Measurements from ENCODE around the gene ARMH4.
A peak's percentile ranks its signal among the peaks of the same experiment; 100 is the strongest.

The ARMH4 gene

GRCh38 chr14:58152014-58152857 is at the start of gene ARMH4:
Gene ARMH4 (minus strand): TSS chr14:58152213. CDS start chr14:58139358, 12,855 bp downstream.
- DNase-seq: peak; percentile 67

- no peak for DNase-seq
Measured at GRCh38 chr14:58200846-58201245, 48.8 kb upstream of the ARMH4 start.

GRCh38 chr14:58200480-58200841 is 48.4 kb upstream of the ARMH4 start:
- no peak for DNase-seq

- DNase-seq: peak; percentile 78
Measured at GRCh38 chr14:58199726-58200479, 47.9 kb upstream of the ARMH4 start, which contains the start of gene ACTR10. Gene ACTR10 (plus strand): TSS chr14:58200149. CDS start chr14:58200218, 69 bp downstream.

- no peak for DNase-seq
Measured at GRCh38 chr14:58198086-58198485, 46.1 kb upstream of the ARMH4 start.

GRCh38 chr14:58196198-58196597 is 44.2 kb upstream of the ARMH4 start:
- DNase-seq: no peak

- no peak for DNase-seq
Measured at GRCh38 chr14:58193542-58193941, 41.5 kb upstream of the ARMH4 start.

GRCh38 chr14:58191763-58192601 is 40.0 kb upstream of the ARMH4 start:
- no peak for DNase-seq

GRCh38 chr14:58189176-58189575 is 37.2 kb upstream of the ARMH4 start:
- DNase-seq: no peak

- no peak for DNase-seq
Measured at GRCh38 chr14:58177125-58177524, 25.1 kb upstream of the ARMH4 start.

- peak; percentile 81 for DNase-seq
Measured at GRCh38 chr14:58171090-58171489, 19.1 kb upstream of the ARMH4 start.

GRCh38 chr14:58167891-58168290 is 15.9 kb upstream of the ARMH4 start:
- no peak for DNase-seq

- peak; percentile 29 for DNase-seq
Measured at GRCh38 chr14:58167057-58167456, 15.0 kb upstream of the ARMH4 start.

- peak; percentile 16 for DNase-seq
Measured at GRCh38 chr14:58166005-58166983, 14.3 kb upstream of the ARMH4 start.

- no peak for DNase-seq
Measured at GRCh38 chr14:58160561-58160960, 8.5 kb upstream of the ARMH4 start.

- DNase-seq: no peak
Measured at GRCh38 chr14:58151133-58152013, 640 bp downstream of the ARMH4 start.

GRCh38 chr14:58150243-58150805 is 1.7 kb downstream of the ARMH4 start:
- no peak for DNase-seq

GRCh38 chr14:58149196-58149595 is 2.8 kb downstream of the ARMH4 start:
- DNase-seq: no peak

- DNase-seq: no peak
Measured at GRCh38 chr14:58146399-58146798, 5.6 kb downstream of the ARMH4 start.

GRCh38 chr14:58145936-58146335 is 6.1 kb downstream of the ARMH4 start:
- DNase-seq: no peak

All from DMS 273 treated with DMSO at 0.1 percent for 48 hours (cell line).